H1 (cell line): ENCODE data around the gene EEF2. TPM values are rescaled to one million over a fixed set of nuclear protein-coding genes. Genes with fewer than 3 reads are reported as not detected.

Experiments
- CBX5 ChIP-seq: fragments of 300-800, 300-1000 bp; sonication (generic); IDR thresholded peaks from 2 replicates; pipeline ENCODE4 v1.7.1; 2016; ENCODE audit warnings: antibody characterized with exemption, low read length, low read depth
- FOSL1 ChIP-seq: IDR thresholded peaks from 2 replicates; pipeline ENCODE4 v1.6.1; 2011; ENCODE audit warnings: mild to moderate bottlenecking, low read depth, low read length, moderate library complexity; ENCODE audit not compliant: insufficient read depth
- GTF2F1 ChIP-seq: IDR thresholded peaks from 2 replicates; pipeline ENCODE4 v1.6.1; 2012; ENCODE audit warnings: low read depth, low read length, improper control_type of control experiment, borderline replicate concordance
- NRF1 ChIP-seq: IDR thresholded peaks from 2 replicates; pipeline ENCODE4 v1.6.1; 2011; ENCODE audit warnings: mild to moderate bottlenecking, low read depth, low read length, improper control_type of control experiment
- PHF8 ChIP-seq: fragments of 200-600 bp; sonication (generic); conservative IDR thresholded peaks from 2 replicates; pipeline ENCODE4 v1.7.1; 2012; ENCODE audit warnings: low read depth, mild to moderate bottlenecking, inconsistent platforms, low read length, moderate library complexity
- RAD21 ChIP-seq, 2 experiments: IDR thresholded peaks in 1 of 2; conservative IDR thresholded peaks in 1 of 2; 2 replicates each; pipeline ENCODE4 v1.6.1; 2011; ENCODE audit warnings: low read depth in 2 of 2, low read length in 2 of 2, improper control_type of control experiment in 1 of 2, inconsistent platforms in 1 of 2, mild to moderate bottlenecking in 1 of 2, moderate library complexity in 1 of 2
- SIRT6 ChIP-seq: IDR thresholded peaks from one replicate; pipeline ENCODE4 v1.7.1; 2012; ENCODE audit warnings: low read length, inconsistent platforms
- TAF1 ChIP-seq: IDR thresholded peaks from 2 replicates; pipeline ENCODE4 v1.6.1; 2011; ENCODE audit warnings: mild to moderate bottlenecking, low read depth, low read length
- polyA plus RNA-seq, 7 experiments: library from polyadenylated mRNA; depleted of rRNA in 3 of 7; stranded (reverse) in 5 of 7; unstranded in 2 of 7; fragments of >200 nt in 5 of 7; fragments of 200-250 nt in 2 of 7; gene quantifications; 1 replicate in 5 of 7; 2 replicates in 1 of 7; 4 replicates in 1 of 7; pipeline versions ENCODE4 v1.2.1 to v1.2.3, GENCODE V29; 2011 to 2013; ENCODE audit warnings: missing spikeins in 2 of 7, mixed read lengths in 2 of 7
- total RNA-seq: library from RNA; stranded (reverse); fragmentation: NEBNext Ultra II Directional; extraction: Animal tissue kit (Norgen Biotek cat#: 25700); gene quantifications from 2 replicates; pipeline ENCODE4 v1.2.1, GENCODE V29; 2021
- TF ChIP-seq, protein P1 (sequence below): IDR thresholded peaks from 2 replicates; pipeline ENCODE4 v1.6.1; 2012; ENCODE audit warnings: inconsistent platforms

Gene EEF2
- total and polyA plus RNA-seq, 2 of the 8 experiments (the other 6 are each of a cell fraction or from before 2014, with no cell fraction given): 1,554 to 3,380 TPM

DNA sequence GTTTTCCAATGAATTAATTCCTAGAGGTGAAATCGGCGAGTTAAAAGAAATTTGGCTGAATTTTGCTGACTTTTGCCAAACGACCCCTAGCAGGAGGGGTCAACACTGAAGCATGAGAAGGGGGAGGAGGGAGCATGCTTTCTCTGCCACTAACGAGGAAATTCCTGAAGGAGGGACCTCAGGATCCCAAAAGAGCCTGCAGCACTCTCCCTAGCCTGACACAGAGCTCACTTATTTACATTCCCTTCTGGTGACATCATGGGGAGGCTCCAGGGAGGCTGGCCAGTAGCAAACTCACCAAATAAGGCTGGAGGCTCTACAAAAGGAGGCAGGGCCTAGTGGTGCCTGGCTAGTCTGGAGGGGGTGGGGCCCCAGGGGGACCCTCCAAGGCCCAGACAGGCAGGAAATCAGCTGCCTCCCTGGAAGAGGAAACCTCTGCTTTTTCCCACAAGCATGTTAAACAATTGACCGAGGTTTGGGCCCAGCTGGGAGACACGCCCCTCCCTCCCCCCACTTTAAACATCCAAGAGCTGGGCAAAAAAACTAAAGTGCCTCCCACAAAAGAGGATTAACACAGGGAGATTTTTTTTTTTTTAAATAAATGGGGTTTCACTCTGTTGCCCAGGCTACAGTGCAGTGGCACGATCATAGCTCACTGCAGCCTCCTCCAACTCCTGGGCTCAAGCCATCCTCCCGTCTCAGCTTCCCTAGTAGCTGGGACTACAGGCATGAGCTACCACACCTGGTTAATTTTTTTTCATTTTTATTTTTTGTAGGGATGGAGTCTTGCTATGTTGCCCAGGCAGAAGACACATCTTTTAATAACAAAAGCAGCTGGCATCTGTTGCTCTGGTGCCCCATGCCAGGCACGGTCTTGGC is 16.5 kb downstream of the EEF2 start (continued):
- TF ChIP-seq CBX5 (no peak), FOSL1 (no peak), TAF1 (no peak; the same call in 1 of the 2 replicates), RAD21 (IDR thresholded peaks at IDR 0.05 in 1 of 2, conservative IDR thresholded peaks at IDR 0.05 in 1 of 2; ENCODE audit: low read depth in 2 of 2, low read length in 2 of 2) (no peak), GTF2F1 (no peak), PHF8 (no peak), NRF1 (no peak), SIRT6 (no peak)
- TF ChIP-seq, protein P1, sequence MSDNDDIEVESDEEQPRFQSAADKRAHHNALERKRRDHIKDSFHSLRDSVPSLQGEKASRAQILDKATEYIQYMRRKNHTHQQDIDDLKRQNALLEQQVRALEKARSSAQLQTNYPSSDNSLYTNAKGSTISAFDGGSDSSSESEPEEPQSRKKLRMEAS: peak; percentile 59; the same call in 1 of the 2 replicates
